ENCODE results near the gene HIPK4. TPM values are rescaled to one million over a fixed set of nuclear protein-coding genes. Genes with fewer than 3 reads are reported as not detected.

Gene HIPK4
- total and polyA plus RNA-seq, 2 of the 4 experiments (the other 2 are of a cell fraction) = 0.12 to 0.18 TPM

GRCh38 chr19:40396886-40397567 is 7.0 kb upstream of the HIPK4 start:
- no peak for DNase-seq
- ATAC-seq (ENCODE audit: low read depth) = no peak
- no peaks in the 10 kb centered on the region for H3K9me1 ChIP-seq (ENCODE audit: insufficient read depth, low read length)
- no peak overlapping the region for H3K56ac ChIP-seq (ENCODE audit: extremely low read depth, insufficient read depth, low read length)
- H4K20me1 ChIP-seq (ENCODE audit: insufficient read depth, low read length) = no peaks in the 10 kb centered on the region
- intact Hi-C loops (cut with micrococcal nuclease) (no loop called here), dilution Hi-C loops (cut with HindIII; ENCODE audit: low sequenced_read_pairs, unreplicated experiment) (no loop called here), in situ Hi-C loops (cut with MboI; ENCODE audit: low sequenced_read_pairs) (no loop called here)
- no peak overlapping the region for H3K4me3 ChIP-seq (ENCODE audit: insufficient read depth, low read depth, low read length)
- no peak overlapping the region for H3K27ac ChIP-seq (ENCODE audit: insufficient read depth, low read length)
- H3K79me1 ChIP-seq (ENCODE audit: low read depth in 1 of 2, low read length in 2 of 2) = 0 out of 4 replicates have a peak, but pooled peaks cover 0 to 3% of the 10 kb centered on the region in 2 experiments
- BruUV-seq (replicated peaks) = no TSS peak
- no peak overlapping the region for H4K5ac ChIP-seq (ENCODE audit: low read depth, low read length)
- no peak overlapping the region for H3K23ac ChIP-seq (ENCODE audit: low read depth, low read length)
- no peak overlapping the region for H2AFZ ChIP-seq (replicated peaks; ENCODE audit: low read length, poor library complexity)
- H4K8ac ChIP-seq (ENCODE audit: low read depth in 2 of 2, low read length in 2 of 2) = no peak overlapping the region
- CTCF ChIA-PET = no interaction called here
- H3K18ac ChIP-seq (ENCODE audit: low read depth, low read length) = no peak overlapping the region
- H2AK5ac ChIP-seq (ENCODE audit: low read depth, low read length) = no peak overlapping the region
- H3K4ac ChIP-seq (ENCODE audit: low read depth, low read length) = no peak overlapping the region
- no peaks in the 10 kb centered on the region for H3K36me3 ChIP-seq (ENCODE audit: control insufficient read depth, insufficient read depth, low read length)
- no peak overlapping the region for H2BK15ac ChIP-seq (ENCODE audit: low read depth, low read length)
- POLR2A ChIA-PET (ENCODE audit: unreplicated experiment) = interaction anchor here (0.6 kb wide), 1 partner anchor 961 kb away, joined by 3 read pairs; the partner anchor contains the start of gene RPS16
- H4K91ac ChIP-seq (ENCODE audit: insufficient read depth, low read depth, low read length) = no peak overlapping the region
- no peak overlapping the region for H3K9ac ChIP-seq (ENCODE audit: low read depth, low read length)
- H2BK5ac ChIP-seq (ENCODE audit: low read depth, low read length, poor library complexity, severe bottlenecking) = no peak overlapping the region
- H2BK120ac ChIP-seq (ENCODE audit: low read depth, low read length) = no peak overlapping the region
- no peak overlapping the region for H3K4me2 ChIP-seq (ENCODE audit: low read depth, low read length)
- no peaks in the 10 kb centered on the region for H3K4me1 ChIP-seq (ENCODE audit: control insufficient read depth, insufficient read depth, low read length)
- TF ChIP-seq MXI1 (IDR thresholded peaks at IDR 0.05; ENCODE audit: borderline replicate concordance, low read depth, low read length) (no peak), RCOR1 (IDR thresholded peaks at IDR 0.05; ENCODE audit: insufficient replicate concordance, low read length) (no peak), BHLHE40 (IDR thresholded peaks at IDR 0.05; ENCODE audit: low read depth, low read length) (no peak), FOS (IDR thresholded peaks at IDR 0.05; ENCODE audit: low read depth, low read length) (no peak), MAFK (IDR thresholded peaks at IDR 0.05; ENCODE audit: low read depth, low read length) (no peak), CHD1 (IDR thresholded peaks at IDR 0.05; ENCODE audit: low read depth, low read length) (no peak), NFE2L2 (IDR thresholded peaks at IDR 0.05; ENCODE audit: low read depth, low read length) (no peak), ELK1 (IDR thresholded peaks at IDR 0.05; ENCODE audit: borderline replicate concordance, low read depth, low read length) (no peak), SMC3 (IDR thresholded peaks at IDR 0.05; ENCODE audit: low read depth, low read length) (no peak), CTCF (conservative IDR thresholded peaks at IDR 0.05; ENCODE audit: low read depth, low read length) (no peak)
- TF ChIP-seq, protein P1, sequence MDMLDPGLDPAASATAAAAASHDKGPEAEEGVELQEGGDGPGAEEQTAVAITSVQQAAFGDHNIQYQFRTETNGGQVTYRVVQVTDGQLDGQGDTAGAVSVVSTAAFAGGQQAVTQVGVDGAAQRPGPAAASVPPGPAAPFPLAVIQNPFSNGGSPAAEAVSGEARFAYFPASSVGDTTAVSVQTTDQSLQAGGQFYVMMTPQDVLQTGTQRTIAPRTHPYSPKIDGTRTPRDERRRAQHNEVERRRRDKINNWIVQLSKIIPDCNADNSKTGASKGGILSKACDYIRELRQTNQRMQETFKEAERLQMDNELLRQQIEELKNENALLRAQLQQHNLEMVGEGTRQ (IDR thresholded peaks at IDR 0.05; ENCODE audit: low read depth, low read length) = no peak
- H2BK20ac ChIP-seq (ENCODE audit: low read depth, low read length) = no peak overlapping the region
- H3K27me3 ChIP-seq (ENCODE audit: control insufficient read depth, insufficient read depth, low read length) = no peaks in the 10 kb centered on the region
- WGBS, 2 experiments (ENCODE audit: extremely low coverage in 2 of 2, insufficient read length in 1 of 2) = 85% methylated on average over 5 of the region's 20 CpGs; no CpG with 5 or more reads in 1 of the 2 experiments
- no peak overlapping the region for H2AK9ac ChIP-seq (replicated peaks; ENCODE audit: low read depth, low read length, poor library complexity)
- no peak overlapping the region for H3K14ac ChIP-seq (replicated peaks; ENCODE audit: low read depth, low read length)
- no peaks in the 10 kb centered on the region for H3K9me3 ChIP-seq (ENCODE audit: control insufficient read depth, insufficient read depth, low read length)

Data from IMR-90 (cell line).